IMR-90 (cell line): ENCODE results near the gene MPPED1. TPM values are rescaled to one million over a fixed set of nuclear protein-coding genes. Genes with fewer than 3 reads are reported as not detected.

Experiments
- ATAC-seq: fragments of 200-7000 bp; cut with Tn5 transposase; 2 replicates; pipeline ENCODE4 v1.9.1; 2020; ENCODE audit warnings: low read depth, mild to moderate bottlenecking, moderate library complexity
- BruUV-seq: library from RNA; stranded (reverse); fragments of 400-500 nt; replicated peaks from 2 replicates; lab custom pipeline; 2021; lab: Mats Ljungman, UMichigan
- CTCF ChIA-PET: fragments of 300-600 bp; formaldehyde crosslinking; extraction: SDS; loops from one replicate; lab custom pipeline; 2021; ENCODE audit warnings: antibody characterized with exemption; lab: Yijun Ruan, JAX
- POLR2A ChIA-PET: fragments of 300-600 bp; sonication (Branson Sonifier 250); formaldehyde crosslinking; loops from one replicate; lab custom pipeline; 2022; ENCODE audit warnings: antibody characterized with exemption; ENCODE audit not compliant: unreplicated experiment; lab: Charles Lee
- DNase-seq: peaks from one replicate; pipeline ENCODE4 v3.0.0; 2013
- H2AFZ ChIP-seq: replicated peaks from 2 replicates; pipeline ENCODE3; 2013; ENCODE audit warnings: low read length, mild to moderate bottlenecking; ENCODE audit not compliant: poor library complexity
- H2AK5ac ChIP-seq: 2 replicates; pipeline ENCODE4 v1.6.1; 2013; ENCODE audit warnings: low read depth, low read length, inconsistent platforms
- H2AK9ac ChIP-seq: replicated peaks from 2 replicates; pipeline ENCODE3; 2013; ENCODE audit warnings: mild to moderate bottlenecking, low read depth, low read length, moderate library complexity; ENCODE audit not compliant: poor library complexity
- H2BK120ac ChIP-seq: 2 replicates; pipeline ENCODE4 v1.6.1; 2013; ENCODE audit warnings: low read depth, low read length, inconsistent platforms
- H2BK15ac ChIP-seq: 3 replicates; pipeline ENCODE4 v1.6.1; 2013; ENCODE audit warnings: low read depth, low read length, inconsistent platforms
- H2BK20ac ChIP-seq: 2 replicates; pipeline ENCODE4 v1.6.1; 2013; ENCODE audit warnings: low read depth, mild to moderate bottlenecking, inconsistent platforms, low read length, moderate library complexity
- H2BK5ac ChIP-seq: 2 replicates; pipeline ENCODE4 v1.6.1; 2013; ENCODE audit warnings: mild to moderate bottlenecking, low read depth, low read length, inconsistent platforms; ENCODE audit not compliant: poor library complexity, severe bottlenecking
- H3K14ac ChIP-seq: replicated peaks from 2 replicates; pipeline ENCODE4 v1.6.1; 2013; ENCODE audit warnings: low read depth, low read length, inconsistent platforms
- H3K18ac ChIP-seq: 2 replicates; pipeline ENCODE4 v1.6.1; 2013; ENCODE audit warnings: low read depth, low read length, control low read depth
- H3K23ac ChIP-seq: 2 replicates; pipeline ENCODE4 v1.6.1; 2013; ENCODE audit warnings: low read depth, low read length, inconsistent platforms
- H3K27ac ChIP-seq: 2 replicates; pipeline ENCODE4 v1.5.1; 2013; ENCODE audit warnings: mild to moderate bottlenecking, control low read depth, low read length; ENCODE audit not compliant: insufficient read depth
- H3K27me3 ChIP-seq: 2 replicates; pipeline ENCODE4 v1.6.1; 2013; ENCODE audit warnings: low read length; ENCODE audit not compliant: control insufficient read depth, insufficient read depth
- H3K36me3 ChIP-seq: 2 replicates; pipeline ENCODE4 v1.6.1; 2013; ENCODE audit warnings: low read length, mixed read lengths; ENCODE audit not compliant: control insufficient read depth, insufficient read depth
- H3K4ac ChIP-seq: 2 replicates; pipeline ENCODE4 v1.6.1; 2013; ENCODE audit warnings: low read depth, low read length, inconsistent platforms
- H3K4me1 ChIP-seq: 2 replicates; pipeline ENCODE4 v1.6.1; 2013; ENCODE audit warnings: low read length, mixed read lengths; ENCODE audit not compliant: control insufficient read depth, insufficient read depth
- H3K4me2 ChIP-seq: 2 replicates; pipeline ENCODE4 v1.6.1; 2013; ENCODE audit warnings: low read depth, mild to moderate bottlenecking, control low read depth, low read length, moderate library complexity
- H3K4me3 ChIP-seq: 2 replicates; pipeline ENCODE4 v1.5.1; 2013; ENCODE audit warnings: low read depth, mild to moderate bottlenecking, control low read depth, low read length, moderate library complexity; ENCODE audit not compliant: insufficient read depth
- H3K56ac ChIP-seq: 2 replicates; pipeline ENCODE4 v1.6.1; 2013; ENCODE audit warnings: low read length, inconsistent platforms; ENCODE audit not compliant: insufficient read depth; ENCODE audit errors: extremely low read depth
- H3K79me1 ChIP-seq, 2 experiments: 2 replicates each; pipeline ENCODE4 v1.6.1; 2013; ENCODE audit warnings: low read length in 2 of 2, inconsistent platforms in 1 of 2, low read depth in 1 of 2
- H3K9ac ChIP-seq: 2 replicates; pipeline ENCODE4 v1.6.1; 2013; ENCODE audit warnings: low read depth, low read length, control low read depth
- H3K9me1 ChIP-seq: 2 replicates; pipeline ENCODE4 v1.6.1; 2013; ENCODE audit warnings: low read length, inconsistent platforms; ENCODE audit not compliant: insufficient read depth
- H3K9me3 ChIP-seq: 2 replicates; pipeline ENCODE4 v1.6.1; 2013; ENCODE audit warnings: low read length; ENCODE audit not compliant: control insufficient read depth, insufficient read depth
- H4K20me1 ChIP-seq: 2 replicates; pipeline ENCODE4 v1.6.1; 2013; ENCODE audit warnings: low read length, inconsistent platforms; ENCODE audit not compliant: insufficient read depth
- H4K5ac ChIP-seq: 2 replicates; pipeline ENCODE4 v1.6.1; 2013; ENCODE audit warnings: mild to moderate bottlenecking, low read depth, low read length, control low read depth
- H4K8ac ChIP-seq, 2 experiments: 2 replicates each; pipeline ENCODE4 v1.6.1; 2013; ENCODE audit warnings: low read depth in 2 of 2, low read length in 2 of 2, control low read depth in 1 of 2, inconsistent platforms in 1 of 2
- H4K91ac ChIP-seq: 2 replicates; pipeline ENCODE4 v1.6.1; 2013; ENCODE audit warnings: low read depth, low read length, inconsistent platforms; ENCODE audit not compliant: insufficient read depth
- FOS ChIP-seq: fragments of 150-350 bp; IDR thresholded peaks from 2 replicates; pipeline ENCODE4 v1.6.1; 2016; ENCODE audit warnings: low read depth, low read length
- MAZ ChIP-seq: IDR thresholded peaks from 2 replicates; pipeline ENCODE4 v1.6.1; 2012; ENCODE audit warnings: low read depth, mild to moderate bottlenecking, low read length, improper control_type of control experiment, moderate library complexity, borderline replicate concordance
- MXI1 ChIP-seq: IDR thresholded peaks from 2 replicates; pipeline ENCODE4 v1.6.1; 2012; ENCODE audit warnings: low read depth, mild to moderate bottlenecking, low read length, moderate library complexity, borderline replicate concordance
- NFE2L2 ChIP-seq: fragments of 150-350 bp; IDR thresholded peaks from 2 replicates; pipeline ENCODE4 v1.6.1; 2016; ENCODE audit warnings: low read depth, mild to moderate bottlenecking, low read length
- POLR2A ChIP-seq: IDR thresholded peaks from 2 replicates; pipeline ENCODE4 v1.6.1; 2012; ENCODE audit warnings: mild to moderate bottlenecking, low read depth, low read length
- SMC3 ChIP-seq: fragments of 150-350 bp; IDR thresholded peaks from 2 replicates; pipeline ENCODE4 v1.6.1; 2016; ENCODE audit warnings: low read depth, mild to moderate bottlenecking, antibody characterized with exemption, low read length, moderate library complexity
- WGBS, 2 experiments: methylation state at CpG; one replicate each; pipeline versions ENCODE4 v1.1.5 to v1.1.7; 2013; ENCODE audit warnings: missing lambda C conversion rate in 2 of 2; ENCODE audit not compliant: insufficient read length in 1 of 2; ENCODE audit errors: extremely low coverage in 2 of 2; 5-methylcytosine and 5-hydroxymethylcytosine counted together
- dilution Hi-C: fragments of 300-500 bp; cut with HindIII; formaldehyde crosslinking; loops from one replicate; pipeline ENCODE4 v1.14.3; 2018; ENCODE audit warnings: low sequenced_read_pairs; ENCODE audit not compliant: unreplicated experiment
- in situ Hi-C: fragments of 300-500 bp; cut with MboI; formaldehyde crosslinking; loops from 3 replicates; pipeline ENCODE4 v1.14.3; 2019; ENCODE audit warnings: low sequenced_read_pairs, inconsistent platforms, mixed read lengths
- intact Hi-C: fragments of 100-400 bp; cut with micrococcal nuclease; formaldehyde crosslinking; loops from 2 replicates; pipeline ENCODE4 v1.10.0; 2022
- polyA plus RNA-seq, 3 experiments: library from polyadenylated mRNA; depleted of rRNA; stranded (reverse); fragments of >200 nt; gene quantifications; 2 replicates each; pipeline ENCODE4 v1.2.3, GENCODE V29; 2012; ENCODE audit warnings: low replicate concordance in 1 of 3
- total RNA-seq: library from RNA; depleted of rRNA; stranded (reverse); fragments of >200 nt; gene quantifications from 2 replicates; pipeline ENCODE4 v1.2.3, GENCODE V29; 2012
- TF ChIP-seq, protein P1 (sequence below): conservative IDR thresholded peaks from 2 replicates; pipeline ENCODE4 v1.5.1; 2012; ENCODE audit warnings: mild to moderate bottlenecking, low read depth, low read length, improper control_type of control experiment

MPPED1 gene
- total and polyA plus RNA-seq, 2 of the 4 experiments (the other 2 are of a cell fraction): not detected

DNA sequence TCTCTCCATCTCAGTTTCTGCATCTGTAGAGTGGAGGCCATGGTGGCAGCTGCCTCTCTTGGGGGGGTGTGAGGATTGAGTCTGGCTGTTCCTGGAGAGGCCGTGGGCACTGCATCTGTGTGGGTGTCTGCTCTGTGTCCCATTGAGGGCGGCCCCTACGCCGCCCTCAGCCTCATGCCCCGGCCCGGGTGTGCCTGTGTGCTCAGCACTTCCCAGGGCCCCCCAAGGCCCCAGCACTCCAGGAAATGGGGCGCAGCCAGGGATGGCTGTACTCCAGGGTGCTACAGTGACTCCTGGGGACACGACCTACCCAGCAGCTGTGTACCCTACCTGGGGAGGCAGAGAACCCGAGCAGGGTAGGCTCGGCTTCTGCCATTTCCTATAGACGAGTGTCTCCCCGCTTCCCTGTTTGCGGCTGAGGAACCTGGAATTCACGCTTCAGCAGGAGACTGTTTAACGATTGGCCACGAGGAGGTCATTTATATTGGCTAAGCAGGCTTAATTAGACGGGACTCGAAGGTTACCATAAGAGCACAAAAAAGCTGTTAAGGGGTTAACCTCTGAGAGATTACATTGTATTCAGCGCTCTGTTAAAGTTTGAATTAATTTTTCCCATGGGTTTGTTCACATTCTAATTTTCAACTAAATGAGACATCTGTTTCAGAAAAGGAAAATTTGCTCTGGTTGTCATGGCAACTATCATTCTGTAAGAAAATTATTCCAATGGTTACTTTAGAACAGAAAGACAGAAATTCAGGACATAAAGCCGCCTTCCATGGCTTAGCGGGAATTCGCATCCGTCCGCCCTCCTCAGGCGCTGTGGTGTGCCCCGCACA lies 76.4 kb downstream of the MPPED1 start (continued):
- TF ChIP-seq, protein P1, sequence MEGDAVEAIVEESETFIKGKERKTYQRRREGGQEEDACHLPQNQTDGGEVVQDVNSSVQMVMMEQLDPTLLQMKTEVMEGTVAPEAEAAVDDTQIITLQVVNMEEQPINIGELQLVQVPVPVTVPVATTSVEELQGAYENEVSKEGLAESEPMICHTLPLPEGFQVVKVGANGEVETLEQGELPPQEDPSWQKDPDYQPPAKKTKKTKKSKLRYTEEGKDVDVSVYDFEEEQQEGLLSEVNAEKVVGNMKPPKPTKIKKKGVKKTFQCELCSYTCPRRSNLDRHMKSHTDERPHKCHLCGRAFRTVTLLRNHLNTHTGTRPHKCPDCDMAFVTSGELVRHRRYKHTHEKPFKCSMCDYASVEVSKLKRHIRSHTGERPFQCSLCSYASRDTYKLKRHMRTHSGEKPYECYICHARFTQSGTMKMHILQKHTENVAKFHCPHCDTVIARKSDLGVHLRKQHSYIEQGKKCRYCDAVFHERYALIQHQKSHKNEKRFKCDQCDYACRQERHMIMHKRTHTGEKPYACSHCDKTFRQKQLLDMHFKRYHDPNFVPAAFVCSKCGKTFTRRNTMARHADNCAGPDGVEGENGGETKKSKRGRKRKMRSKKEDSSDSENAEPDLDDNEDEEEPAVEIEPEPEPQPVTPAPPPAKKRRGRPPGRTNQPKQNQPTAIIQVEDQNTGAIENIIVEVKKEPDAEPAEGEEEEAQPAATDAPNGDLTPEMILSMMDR: no peak

DNA sequence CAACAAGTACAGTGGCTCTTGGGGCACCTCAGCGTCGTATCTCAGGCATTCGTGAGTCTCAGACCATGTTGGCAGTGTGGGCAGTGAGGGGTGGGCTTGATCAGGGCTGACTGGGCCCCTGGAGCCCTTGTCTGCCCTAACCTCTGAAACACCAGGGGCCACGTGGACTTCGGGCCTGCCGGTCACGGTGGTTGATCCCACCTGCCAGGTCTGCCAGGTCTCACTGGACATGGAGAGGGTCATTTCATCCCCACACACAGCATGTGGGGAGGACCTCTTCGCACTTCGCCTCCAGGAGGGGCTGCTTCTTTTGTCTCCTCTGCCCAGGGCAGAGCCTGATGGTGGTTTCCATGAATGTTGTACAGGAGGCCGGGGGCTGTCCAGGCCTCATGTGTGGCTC lies 77.1 kb downstream of the MPPED1 start:
- no peak overlapping the region for H2AK5ac ChIP-seq

More for the DNA sequence above, 77.1 kb downstream of the MPPED1 start:
- H3K9me1 ChIP-seq: no peaks in the 10 kb centered on the region
- H4K5ac ChIP-seq: no peak overlapping the region
- H3K9ac ChIP-seq: no peak overlapping the region
- no peak overlapping the region for H3K27ac ChIP-seq
- no CpG with 5 or more reads among the region's 10 CpGs for WGBS, 2 experiments
- in situ Hi-C loops (no loop called here), dilution Hi-C loops (no loop called here), intact Hi-C loops (no loop called here)
- H4K91ac ChIP-seq: no peak overlapping the region
- peaks cover 3% of the 10 kb centered on the region; the same call in 1 of the 2 replicates for H3K9me3 ChIP-seq
- TF ChIP-seq SMC3: no peak
- TF ChIP-seq NFE2L2: no peak
- TF ChIP-seq MXI1: no peak
- no peak for TF ChIP-seq POLR2A
- TF ChIP-seq MAZ: no peak
- TF ChIP-seq, protein P1: no peak
- no peak for TF ChIP-seq FOS
- H3K4me3 ChIP-seq: no peak overlapping the region
- H3K56ac ChIP-seq: no peak overlapping the region
- no peaks in the 10 kb centered on the region for H4K20me1 ChIP-seq
- H3K27me3 ChIP-seq: no peaks in the 10 kb centered on the region
- H3K18ac ChIP-seq: no peak overlapping the region
- H3K4me1 ChIP-seq: no peaks in the 10 kb centered on the region
- no peak overlapping the region for H2BK120ac ChIP-seq
- no peaks in the 10 kb centered on the region for H3K79me1 ChIP-seq
- H4K8ac ChIP-seq: no peak overlapping the region
- H2AK9ac ChIP-seq: no peak overlapping the region
- H3K4ac ChIP-seq: no peak overlapping the region
- no peak overlapping the region for H2BK20ac ChIP-seq
- no TSS peak for BruUV-seq
- CTCF ChIA-PET: no interaction called here
- H2BK15ac ChIP-seq: no peak overlapping the region
- no peak overlapping the region for H2AFZ ChIP-seq
- POLR2A ChIA-PET: no interaction called here
- H3K23ac ChIP-seq: no peak overlapping the region
- no peak overlapping the region for H3K4me2 ChIP-seq
- no peaks in the 10 kb centered on the region for H3K36me3 ChIP-seq
- H2BK5ac ChIP-seq: no peak overlapping the region
- DNase-seq (no peak), ATAC-seq (no peak)
- no peak overlapping the region for H3K14ac ChIP-seq
